Uterus (tissue), 2 donors: Measurements from ENCODE around the gene SMG7.
"Not testable (repeated sequence)": the region's sequence is repeated elsewhere in the genome, so short reads cannot be mapped to it uniquely, and the experiment has no call there.

Source experiments
- POLR2A ChIP-seq, 2 donors: fragments of 450-650 bp; IDR thresholded peaks; one replicate each; pipeline ENCODE4 v1.6.1; 2016; ENCODE audit warnings: antibody characterized with exemption in 2 of 2, mild to moderate bottlenecking in 1 of 2, moderate library complexity in 1 of 2
- TF ChIP-seq, protein P1 (sequence below), 4 experiments: fragments of 200-600 bp in 2 of 4; fragments of 450-650 bp in 2 of 4; sonication (generic) in 2 of 4; IDR thresholded peaks; one replicate each; pipeline ENCODE4 v1.5.1; 2016 to 2019; ENCODE audit warnings: antibody characterized with exemption in 4 of 4, mild to moderate bottlenecking in 2 of 4, moderate library complexity in 1 of 4

DNA sequence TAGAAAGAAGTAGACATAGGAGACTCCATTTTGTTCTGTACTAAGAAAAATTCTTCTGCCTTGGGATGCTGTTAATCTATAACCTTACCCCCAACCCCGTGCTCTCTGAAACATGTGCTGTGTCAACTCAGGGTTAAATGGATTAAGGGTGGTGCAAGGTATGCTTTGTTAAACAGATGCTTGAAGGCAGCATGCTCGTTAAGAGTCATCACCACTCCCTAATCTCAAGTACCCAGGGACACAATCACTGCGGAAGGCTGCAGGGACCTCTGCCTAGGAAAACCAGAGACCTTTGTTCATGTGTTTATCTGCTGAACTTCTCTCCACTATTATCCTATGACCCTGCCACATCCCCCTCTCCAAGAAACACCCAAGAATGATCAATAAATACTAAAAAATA, 44.7 kb upstream of the SMG7 start:
- TF ChIP-seq, protein P1, sequence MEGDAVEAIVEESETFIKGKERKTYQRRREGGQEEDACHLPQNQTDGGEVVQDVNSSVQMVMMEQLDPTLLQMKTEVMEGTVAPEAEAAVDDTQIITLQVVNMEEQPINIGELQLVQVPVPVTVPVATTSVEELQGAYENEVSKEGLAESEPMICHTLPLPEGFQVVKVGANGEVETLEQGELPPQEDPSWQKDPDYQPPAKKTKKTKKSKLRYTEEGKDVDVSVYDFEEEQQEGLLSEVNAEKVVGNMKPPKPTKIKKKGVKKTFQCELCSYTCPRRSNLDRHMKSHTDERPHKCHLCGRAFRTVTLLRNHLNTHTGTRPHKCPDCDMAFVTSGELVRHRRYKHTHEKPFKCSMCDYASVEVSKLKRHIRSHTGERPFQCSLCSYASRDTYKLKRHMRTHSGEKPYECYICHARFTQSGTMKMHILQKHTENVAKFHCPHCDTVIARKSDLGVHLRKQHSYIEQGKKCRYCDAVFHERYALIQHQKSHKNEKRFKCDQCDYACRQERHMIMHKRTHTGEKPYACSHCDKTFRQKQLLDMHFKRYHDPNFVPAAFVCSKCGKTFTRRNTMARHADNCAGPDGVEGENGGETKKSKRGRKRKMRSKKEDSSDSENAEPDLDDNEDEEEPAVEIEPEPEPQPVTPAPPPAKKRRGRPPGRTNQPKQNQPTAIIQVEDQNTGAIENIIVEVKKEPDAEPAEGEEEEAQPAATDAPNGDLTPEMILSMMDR (IDR thresholded peaks at IDR 0.05), result not testable (repeated sequence)
- TF ChIP-seq POLR2A (IDR thresholded peaks at IDR 0.05), result not testable (repeated sequence)
